Measurements from ENCODE around the gene SCGB1C2.

SCGB1C2 gene

GRCh38 chr17:182050-182751, 44.8 kb downstream of the SCGB1C2 start:
- no peak overlapping the region; the same call in 1 of the 2 replicates for H3K4me3 ChIP-seq (ENCODE audit: low read depth, low read length)
- POLR2A ChIA-PET: no interaction called here
- no peak for TF ChIP-seq CTCF (IDR thresholded peaks at IDR 0.05; ENCODE audit: insufficient read depth, low read length, missing control alignments)
- no peak for DNase-seq (ENCODE audit: low read depth, low spot score)
- CTCF ChIA-PET: interaction anchor here (1.3 kb wide), 1 partner anchor 204 kb away, joined by 3 read pairs; no protein-coding TSS in a partner anchor

- ChIA-PET POLR2A (no interaction called here), CTCF (interaction anchor here (1.3 kb wide), 1 partner anchor 203 kb away, joined by 3 read pairs; no protein-coding TSS in a partner anchor)
- DNase-seq (ENCODE audit: low read depth, low spot score): no peak
- no peak overlapping the region for H3K4me3 ChIP-seq (ENCODE audit: low read depth, low read length)
- no peak for TF ChIP-seq CTCF (IDR thresholded peaks at IDR 0.05; ENCODE audit: insufficient read depth, low read length, missing control alignments)
Measured at GRCh38 chr17:183021-183420, 45.7 kb downstream of the SCGB1C2 start.

- no peak for TF ChIP-seq CTCF (IDR thresholded peaks at IDR 0.05; ENCODE audit: insufficient read depth, low read length, missing control alignments)
Measured at GRCh38 chr17:185445-186138, 48.2 kb downstream of the SCGB1C2 start.

GRCh38 chr17:187130-187529, 49.8 kb downstream of the SCGB1C2 start:
- TF ChIP-seq CTCF (IDR thresholded peaks at IDR 0.05; ENCODE audit: insufficient read depth, low read length, missing control alignments): no peak
- no peak for DNase-seq (ENCODE audit: low read depth, low spot score)
- no peak overlapping the region for H3K4me3 ChIP-seq (ENCODE audit: low read depth, low read length)
- POLR2A ChIA-PET: no interaction called here
- CTCF ChIA-PET: no interaction called here

More at GRCh38 chr17:185445-186138, 48.2 kb downstream of the SCGB1C2 start:
- CTCF ChIA-PET: no interaction called here
- H3K4me3 ChIP-seq (ENCODE audit: low read depth, low read length): no peak overlapping the region
- no peak for DNase-seq (ENCODE audit: low read depth, low spot score)
- POLR2A ChIA-PET: no interaction called here

Data from AG04449 (cell line).